Renal pelvis (tissue), 4 donors: ENCODE results near the gene TNFRSF17. TPM values are rescaled to one million over a fixed set of nuclear protein-coding genes. Genes with fewer than 3 reads are reported as not detected.
"Not testable (repeated sequence)": the region's sequence is repeated elsewhere in the genome, so short reads cannot be mapped to it uniquely, and the experiment has no call there.

Source experiments
- DNase-seq: peaks from one replicate; pipeline ENCODE4 v3.0.0-alpha.2; 2013
- polyA plus RNA-seq, 3 donors: library from polyadenylated mRNA; unstranded; fragments of 120-200 nt; gene quantifications; one replicate each; pipeline ENCODE4 v1.2.1, GENCODE V29; 2013; ENCODE audit not compliant: insufficient read length in 3 of 3

TNFRSF17 gene
- polyA plus RNA-seq, 3 donors = not detected

DNA sequence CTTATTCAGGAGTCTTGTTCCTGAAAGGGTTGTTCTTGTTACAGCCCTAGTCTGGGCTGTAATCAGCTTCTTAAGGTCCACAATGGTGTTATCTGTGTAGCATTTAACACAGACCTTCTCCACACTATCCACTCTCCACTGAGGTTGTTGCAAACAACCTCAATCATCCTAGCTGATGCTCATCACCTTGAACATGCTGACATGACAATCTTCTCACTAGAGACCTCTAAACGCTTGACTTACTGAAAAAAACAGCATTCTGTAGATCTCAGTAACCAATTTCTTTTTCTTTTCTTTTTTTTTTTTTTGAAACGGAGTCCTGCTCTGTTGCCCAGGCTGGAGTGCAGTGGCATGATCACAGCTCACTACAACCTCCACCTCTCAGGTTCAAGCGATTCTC is 3.6 kb downstream of the TNFRSF17 start:
- DNase-seq = no peak

DNA sequence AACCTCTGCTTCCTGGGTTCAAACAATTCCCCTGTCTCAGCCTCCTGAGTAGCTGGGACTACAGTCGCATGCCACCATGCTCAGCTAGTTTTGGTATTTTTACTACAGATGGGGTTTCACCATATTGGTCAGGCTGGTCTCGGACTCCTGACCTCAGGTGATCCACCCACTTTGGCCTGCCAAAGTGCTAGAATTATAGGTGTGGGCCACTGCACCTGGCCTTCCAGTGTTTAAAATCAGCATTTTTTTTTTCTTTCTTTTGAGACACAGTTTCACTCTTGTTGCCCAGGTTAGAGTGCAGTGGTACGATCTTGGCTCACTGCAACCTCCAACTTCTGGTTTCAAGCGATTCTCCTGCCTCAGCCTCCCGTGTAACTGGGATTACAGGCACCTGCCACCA is 5.3 kb downstream of the TNFRSF17 start:
- not testable (repeated sequence) for DNase-seq

- no peak for DNase-seq
Observed at GRCh38 chr16:11972128-11972527, 7.1 kb downstream of the TNFRSF17 start.

- no peak for DNase-seq
Observed at GRCh38 chr16:11973070-11973469, 8.1 kb downstream of the TNFRSF17 start.

DNA sequence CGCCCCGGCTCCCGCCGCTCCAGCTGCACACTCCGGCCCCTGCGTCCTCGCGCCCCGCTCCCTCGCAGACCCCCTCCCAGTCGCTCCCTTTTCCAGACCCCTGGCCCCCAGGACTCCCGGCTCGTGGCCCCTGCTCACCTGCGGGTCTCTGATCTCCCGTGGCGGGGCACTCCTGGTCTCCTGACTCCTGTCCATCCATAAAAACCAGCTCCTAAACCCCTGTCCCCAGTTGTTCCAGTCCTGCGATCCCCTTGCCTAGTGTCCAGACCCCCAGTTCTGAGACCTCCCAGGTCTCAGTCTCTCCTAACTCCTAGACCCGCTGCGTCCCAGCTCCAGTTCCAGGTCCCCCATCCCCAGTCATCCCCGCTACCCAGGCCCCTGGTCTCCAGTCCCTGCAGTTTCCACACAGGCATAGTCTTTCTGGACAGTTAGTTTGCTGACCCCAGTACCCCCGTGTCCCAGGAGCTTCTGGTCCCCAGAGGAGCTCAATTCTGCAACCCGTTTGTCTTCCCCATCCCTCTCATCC is 11.9 kb downstream of the TNFRSF17 start:
- no peak for DNase-seq

- no peak for DNase-seq
Observed at GRCh38 chr16:11977376-11978041, 12.5 kb downstream of the TNFRSF17 start.

- DNase-seq = no peak
Observed at GRCh38 chr16:11978080-11978479, 13.1 kb downstream of the TNFRSF17 start.

- no peak for DNase-seq
Observed at GRCh38 chr16:11979013-11979672, 14.1 kb downstream of the TNFRSF17 start.

DNA sequence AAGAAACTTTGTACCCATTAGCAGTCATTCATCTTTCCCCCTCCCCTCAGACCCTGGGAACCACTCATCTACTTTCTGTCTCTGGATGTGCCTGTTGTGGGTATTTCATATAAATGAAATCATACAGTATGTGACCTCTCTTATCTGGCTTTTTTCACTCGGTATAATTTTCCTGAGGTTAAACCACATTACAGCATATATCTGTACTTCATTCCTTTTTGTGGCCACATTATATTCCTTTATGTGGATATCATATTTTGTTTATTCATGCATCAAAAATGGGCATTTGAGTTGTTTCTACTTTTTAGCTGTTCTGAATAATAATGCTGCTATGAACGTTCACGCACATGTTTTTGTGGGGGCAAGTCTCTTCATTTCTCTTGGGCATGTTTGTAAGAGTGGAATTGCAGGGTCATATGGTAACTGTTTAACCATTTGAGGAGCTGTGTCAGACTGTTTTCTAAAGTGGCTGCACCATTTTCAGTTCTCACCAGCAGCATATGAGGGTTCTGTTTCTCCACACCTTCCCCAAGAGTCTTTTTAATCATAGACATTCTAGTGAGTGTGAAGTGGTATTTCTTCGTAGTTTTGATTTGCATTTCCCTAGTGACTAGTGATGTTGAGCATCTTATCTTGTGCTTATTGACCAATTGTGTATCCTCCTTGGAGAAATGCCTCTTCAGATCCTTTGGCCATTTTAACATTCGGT is 15.3 kb downstream of the TNFRSF17 start:
- no peak for DNase-seq

DNA sequence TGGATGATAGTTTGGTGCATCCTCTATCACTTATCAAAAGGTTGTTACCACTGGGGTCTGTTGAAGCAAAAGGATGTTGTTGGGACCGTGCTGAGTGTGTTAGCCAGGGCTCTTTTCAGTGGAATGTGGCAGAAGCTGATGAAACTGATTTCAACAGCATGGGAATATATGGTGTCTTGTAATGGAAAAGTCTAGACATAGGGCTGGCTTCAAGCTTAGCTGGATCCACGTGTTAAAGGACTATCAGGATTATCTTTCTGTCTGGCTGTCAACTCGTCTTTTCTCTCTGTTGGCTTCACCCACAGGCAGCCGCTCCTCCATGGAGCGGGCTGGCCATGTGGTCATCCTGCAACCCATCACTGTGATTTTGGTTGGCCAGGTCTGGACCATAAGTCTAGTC is 20.2 kb downstream of the TNFRSF17 start:
- no peak for DNase-seq

DNA sequence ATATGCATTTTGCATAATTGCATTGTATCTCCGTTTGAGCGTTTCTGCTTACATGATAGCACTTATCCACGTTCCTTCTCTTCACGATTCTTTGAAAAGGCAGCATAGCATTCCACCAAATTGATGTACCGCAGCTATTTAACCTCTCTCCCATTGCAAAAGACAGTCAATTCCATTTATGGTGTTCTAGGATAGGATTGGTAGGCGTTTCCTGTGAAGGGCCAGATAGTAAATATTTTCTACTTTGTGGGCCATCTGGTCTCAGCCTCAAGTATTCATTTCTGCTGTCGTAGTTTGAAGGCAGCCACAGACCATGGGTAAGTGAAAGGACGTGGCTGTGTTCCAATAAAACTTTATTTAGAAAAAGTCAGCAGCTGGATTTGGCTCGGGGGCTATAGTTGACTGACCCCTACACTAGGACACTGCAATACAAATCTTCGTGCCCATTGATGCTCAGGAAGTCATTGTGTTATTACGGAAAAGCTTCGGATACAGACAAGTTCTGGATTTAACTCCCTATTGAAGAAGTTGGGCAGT is 21.6 kb downstream of the TNFRSF17 start:
- no peak for DNase-seq

GRCh38 chr16:11988258-11988978 is 23.4 kb downstream of the TNFRSF17 start:
- DNase-seq = no peak

GRCh38 chr16:11990702-11991390 is 25.8 kb downstream of the TNFRSF17 start:
- peak; percentile 58 for DNase-seq

DNA sequence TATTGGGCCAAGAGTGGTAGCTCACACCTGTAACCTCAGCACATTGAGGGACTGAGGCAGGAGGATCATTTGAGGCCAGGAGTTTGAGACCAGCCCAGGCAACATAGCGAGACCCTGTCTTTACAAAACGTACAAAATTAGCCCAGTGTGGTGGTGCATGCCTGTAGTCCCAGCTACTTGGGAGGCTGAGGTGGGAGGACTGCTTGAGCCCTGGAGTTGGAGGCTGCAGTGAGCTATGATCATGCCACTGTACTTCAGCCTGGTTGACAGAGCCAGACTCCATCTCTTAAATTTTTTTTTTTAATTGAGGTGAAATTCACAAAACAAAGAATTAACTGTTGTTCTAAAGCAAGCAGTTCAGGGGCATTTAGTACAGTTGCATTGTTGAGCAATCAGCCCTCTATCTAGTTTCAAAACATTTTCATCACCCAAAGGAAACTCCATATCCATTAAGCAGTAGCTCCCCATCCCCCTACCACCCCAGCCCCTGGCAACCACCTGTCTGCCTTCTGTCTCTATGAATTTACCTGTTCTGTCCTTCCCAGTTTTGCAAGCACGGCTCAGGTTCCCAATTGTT is 27.1 kb downstream of the TNFRSF17 start:
- no peak for DNase-seq

DNA sequence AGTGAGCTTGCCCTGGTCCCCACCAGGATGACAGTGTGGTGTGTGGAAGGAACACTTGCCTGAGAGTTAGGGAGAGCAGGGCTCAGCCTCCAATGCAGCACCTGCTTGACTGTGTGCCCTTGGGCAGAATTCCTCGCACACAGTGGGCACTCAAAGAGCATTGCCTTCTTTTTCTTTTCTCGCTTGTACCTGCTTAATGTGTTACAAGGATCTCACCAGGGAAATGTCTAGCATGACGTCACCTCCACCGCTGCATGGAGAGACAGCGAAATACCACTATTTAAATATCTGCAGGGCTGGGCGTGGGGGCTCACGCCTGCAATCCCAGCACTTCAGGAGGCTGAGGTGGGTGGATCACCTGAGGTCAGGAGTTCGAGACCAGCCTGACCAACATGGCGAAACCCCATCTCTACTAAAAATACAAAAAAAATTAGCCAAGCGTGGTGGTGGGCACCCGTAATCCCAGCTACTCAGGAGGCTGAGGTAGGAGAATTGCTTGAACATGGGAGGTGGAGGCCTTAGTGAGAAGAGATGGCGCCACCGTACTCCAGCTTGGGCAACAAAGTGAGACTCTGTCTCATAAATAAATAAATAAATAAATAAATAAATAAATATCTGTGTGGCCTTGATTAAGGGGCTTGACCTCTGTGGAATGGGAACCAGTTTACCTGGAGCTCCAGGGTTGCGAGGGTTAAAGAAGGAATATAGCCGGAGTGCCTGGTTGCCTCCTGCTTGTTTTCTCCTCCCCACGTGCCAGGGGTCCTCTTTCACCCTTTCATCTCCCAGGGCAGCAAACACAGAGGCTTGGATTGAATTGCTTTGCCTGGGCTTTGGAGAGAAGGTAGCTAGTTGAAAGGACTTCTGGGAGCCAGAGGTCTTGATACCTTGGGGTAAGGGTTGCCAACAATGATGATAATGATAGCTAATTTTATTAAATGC is 27.8 kb downstream of the TNFRSF17 start:
- DNase-seq = no peak

GRCh38 chr16:11994143-11995119 is 29.4 kb downstream of the TNFRSF17 start:
- no peak for DNase-seq

DNA sequence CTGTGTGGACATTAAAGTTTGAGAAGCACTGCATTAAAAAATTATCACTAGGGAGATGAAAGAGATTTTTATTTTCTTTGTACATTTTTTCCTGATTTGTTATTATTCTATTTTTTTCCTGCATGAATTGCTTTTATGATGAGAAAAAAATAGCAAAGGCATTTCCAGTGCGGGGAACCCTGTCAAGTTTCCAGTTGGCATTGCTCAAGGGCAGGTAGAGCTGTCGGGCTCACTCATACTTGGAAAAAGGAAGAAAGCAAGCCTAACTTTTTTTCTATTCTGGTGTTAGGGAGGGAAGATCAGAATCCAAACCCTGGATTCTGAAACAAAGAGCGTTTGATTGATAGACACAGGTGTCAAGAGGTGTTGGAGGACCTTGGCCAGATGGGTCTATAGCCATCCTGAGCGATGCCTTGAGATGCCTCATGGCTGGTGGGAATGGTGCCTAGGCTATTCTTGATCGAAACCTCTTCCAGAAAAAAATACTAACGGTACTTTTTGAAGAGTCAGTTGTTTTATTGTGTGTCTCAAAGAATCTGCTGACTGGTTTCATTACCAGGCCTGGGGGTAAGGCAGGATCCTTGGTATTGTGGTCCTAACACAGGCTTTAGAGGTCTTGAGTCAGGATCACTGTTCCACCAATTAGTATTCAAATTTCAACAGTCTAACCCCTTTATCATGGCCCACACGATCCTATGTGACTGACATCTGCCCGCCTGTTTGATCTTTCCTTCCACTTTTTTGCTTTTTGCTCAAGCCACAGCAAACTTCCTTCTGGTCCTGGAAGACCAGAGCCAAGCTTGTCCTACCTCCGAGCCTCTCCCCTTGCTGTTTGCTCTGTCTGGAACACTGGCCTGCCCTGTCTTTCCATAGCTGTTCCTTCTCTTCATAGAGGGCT is 31.7 kb downstream of the TNFRSF17 start:
- DNase-seq = no peak
